SU-DHL-6 (cell line): ENCODE data around the gene PDE6D.

Experiments
- CTCF ChIP-seq: fragments of 200-600 bp; sonication (generic); IDR thresholded peaks from one replicate; pipeline ENCODE4 v1.5.1; 2017; ENCODE audit warnings: antibody characterized with exemption, mild to moderate bottlenecking, low read length, moderate library complexity; ENCODE audit not compliant: insufficient read depth, poor library complexity, severe bottlenecking
- EZH2phosphoT487 ChIP-seq: fragments of 200-600 bp; sonication (generic), shearing (Covaris generic); conservative IDR thresholded peaks from 2 replicates; pipeline ENCODE4 v1.6.1; 2018; ENCODE audit warnings: mild to moderate bottlenecking, antibody characterized with exemption, low read length, moderate library complexity, mixed read lengths

GRCh38 chr2:231726276-231726675 is 54.8 kb downstream of the PDE6D start:
- TF ChIP-seq CTCF (no peak), EZH2phosphoT487 (no peak)
